ENCODE measurements around the gene HDGFL2. TPM values are rescaled to one million over a fixed set of nuclear protein-coding genes. Genes with fewer than 3 reads are reported as not detected.

HDGFL2 gene
- polyA plus RNA-seq, 1 experiment = 23.5 TPM

DNA sequence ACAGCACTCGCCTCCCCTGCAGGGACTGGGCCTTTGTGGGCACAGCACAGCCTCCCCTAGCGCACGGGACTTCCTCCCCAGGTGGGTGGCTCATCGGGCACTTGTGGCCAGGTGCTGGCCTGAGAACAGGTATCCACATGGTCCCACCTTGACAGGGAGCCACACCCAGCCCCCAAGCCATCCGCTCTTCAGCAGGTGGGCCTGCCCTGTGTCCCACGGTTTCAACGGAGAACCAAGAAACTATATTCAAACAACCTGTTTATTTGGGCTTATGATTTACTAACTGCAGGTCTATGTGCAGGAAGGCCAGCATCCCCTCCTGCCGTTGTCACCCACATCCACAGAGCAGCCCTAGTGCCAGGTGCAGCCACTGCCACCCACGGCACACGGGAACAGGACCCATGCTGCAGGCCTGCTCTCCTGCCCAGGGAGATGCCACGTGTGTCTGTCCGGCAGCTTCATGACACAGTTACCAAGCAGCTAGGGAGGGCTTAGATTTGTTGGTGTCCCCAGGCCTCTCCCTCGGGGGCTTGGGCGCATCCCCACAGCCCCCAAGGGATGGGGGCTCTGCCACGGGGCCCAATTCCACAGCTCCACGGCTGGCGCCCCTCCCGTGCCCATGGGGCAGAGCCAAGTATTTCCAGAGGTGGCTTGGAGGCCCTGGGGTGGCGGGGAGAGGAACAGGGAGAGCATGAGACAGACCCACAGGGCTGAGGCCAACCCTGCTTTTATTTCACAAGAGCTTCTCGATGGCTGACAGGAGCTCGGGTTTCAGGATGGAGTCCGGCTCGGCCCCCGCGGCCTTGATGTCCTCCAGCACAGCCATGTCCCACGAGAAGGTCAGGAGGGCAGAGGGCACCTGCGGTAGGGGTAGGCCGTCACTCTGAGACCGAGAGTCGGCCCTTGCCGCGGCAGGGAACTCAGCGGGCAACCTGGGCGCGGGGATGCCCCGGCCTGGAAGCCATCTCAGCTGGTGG lies 27.0 kb upstream of the HDGFL2 start:
- Histone ChIP-seq H3K9me3 (ENCODE audit: control insufficient read depth, insufficient read depth, low read length) (no peaks in the 10 kb centered on the region; the same call in 1 of the 2 replicates), H3K4me3 (ENCODE audit: low read depth, low read length) (no peak overlapping the region), H3K27me3 (ENCODE audit: control insufficient read depth, insufficient read depth, low read length) (no peaks in the 10 kb centered on the region), H3K27ac (ENCODE audit: low read depth, low read length) (no peak overlapping the region)
- TF ChIP-seq, protein P1, sequence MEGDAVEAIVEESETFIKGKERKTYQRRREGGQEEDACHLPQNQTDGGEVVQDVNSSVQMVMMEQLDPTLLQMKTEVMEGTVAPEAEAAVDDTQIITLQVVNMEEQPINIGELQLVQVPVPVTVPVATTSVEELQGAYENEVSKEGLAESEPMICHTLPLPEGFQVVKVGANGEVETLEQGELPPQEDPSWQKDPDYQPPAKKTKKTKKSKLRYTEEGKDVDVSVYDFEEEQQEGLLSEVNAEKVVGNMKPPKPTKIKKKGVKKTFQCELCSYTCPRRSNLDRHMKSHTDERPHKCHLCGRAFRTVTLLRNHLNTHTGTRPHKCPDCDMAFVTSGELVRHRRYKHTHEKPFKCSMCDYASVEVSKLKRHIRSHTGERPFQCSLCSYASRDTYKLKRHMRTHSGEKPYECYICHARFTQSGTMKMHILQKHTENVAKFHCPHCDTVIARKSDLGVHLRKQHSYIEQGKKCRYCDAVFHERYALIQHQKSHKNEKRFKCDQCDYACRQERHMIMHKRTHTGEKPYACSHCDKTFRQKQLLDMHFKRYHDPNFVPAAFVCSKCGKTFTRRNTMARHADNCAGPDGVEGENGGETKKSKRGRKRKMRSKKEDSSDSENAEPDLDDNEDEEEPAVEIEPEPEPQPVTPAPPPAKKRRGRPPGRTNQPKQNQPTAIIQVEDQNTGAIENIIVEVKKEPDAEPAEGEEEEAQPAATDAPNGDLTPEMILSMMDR (IDR thresholded peaks at IDR 0.05; ENCODE audit: low read depth, low read length) = no peak
- POLR2A ChIA-PET = interaction anchor here (0.6 to 2.3 kb wide), 3 partner anchors 10 to 33 kb away, joined by 3 to 17 read pairs (median 4); no protein-coding TSS in a partner anchor
- no peak for DNase-seq (ENCODE audit: low read depth, low spot score)
- CTCF ChIA-PET = no interaction called here

DNA sequence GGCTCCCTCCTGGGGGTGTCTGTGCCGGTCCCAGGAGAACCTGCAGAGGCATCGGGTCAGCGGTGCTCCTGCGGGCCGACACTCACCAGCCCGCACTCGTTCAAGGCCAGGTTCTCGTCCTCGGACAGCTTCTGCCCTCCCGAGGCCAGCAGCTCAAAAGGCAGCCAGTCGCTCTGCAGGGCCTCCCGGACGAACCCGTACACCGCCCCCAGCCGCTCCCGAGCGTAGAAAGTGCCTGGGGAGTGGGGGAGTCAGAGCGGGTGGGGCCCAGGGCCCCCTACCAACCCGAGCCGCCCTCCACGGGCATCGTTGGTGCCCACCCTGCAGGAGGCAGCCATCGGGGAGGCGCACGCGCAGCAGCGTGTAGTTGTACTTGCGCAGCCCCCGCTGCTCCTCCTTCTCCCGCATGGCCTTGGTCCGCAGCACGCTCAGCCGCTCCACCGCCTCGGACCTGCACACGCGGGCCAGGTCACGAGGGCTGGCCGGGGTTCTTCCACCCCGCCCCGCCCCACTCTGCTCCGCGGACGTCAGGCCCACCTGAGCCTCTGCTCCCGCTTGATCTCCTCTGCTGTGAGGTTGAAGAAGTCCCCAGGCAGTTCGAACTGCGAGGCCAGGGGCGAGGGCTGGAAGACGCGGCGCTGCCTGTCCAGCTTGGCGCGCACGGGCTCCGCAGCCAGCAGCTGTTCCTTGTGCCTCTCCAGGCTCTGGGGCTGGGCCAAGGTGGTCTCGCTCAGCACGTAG lies 26.0 kb upstream of the HDGFL2 start:
- H3K27ac ChIP-seq (ENCODE audit: low read depth, low read length) = no peak overlapping the region
- CTCF ChIA-PET = no interaction called here

DNA sequence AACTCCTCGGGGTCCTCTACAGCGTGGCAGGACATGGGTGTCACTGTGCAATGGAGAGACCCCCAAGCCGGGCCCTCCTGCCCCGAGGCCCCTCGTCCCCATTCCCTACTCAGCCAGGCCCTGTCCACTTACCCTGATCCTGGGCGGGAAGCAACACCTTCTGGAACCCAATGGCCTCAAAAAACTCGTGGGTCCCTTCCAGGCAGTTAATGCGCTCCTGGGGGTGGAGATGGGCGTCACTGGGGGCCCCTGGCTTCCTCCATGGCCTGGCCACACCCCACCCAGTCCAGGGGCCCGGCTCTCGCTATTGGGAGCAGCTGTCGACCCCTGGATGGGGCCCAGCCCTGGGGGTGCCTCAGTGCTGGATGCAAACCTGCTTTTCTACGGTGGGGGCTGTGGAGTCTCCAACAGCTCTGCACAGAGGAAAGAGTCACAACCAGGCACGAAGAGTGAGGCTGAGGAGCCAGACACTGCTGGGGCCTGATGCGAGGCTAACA lies 25.3 kb upstream of the HDGFL2 start:
- ChIA-PET CTCF (no interaction called here), POLR2A (no interaction called here)
- Histone ChIP-seq H3K9me3 (ENCODE audit: control insufficient read depth, insufficient read depth, low read length) (no peaks in the 10 kb centered on the region; the same call in 1 of the 2 replicates), H3K27ac (ENCODE audit: low read depth, low read length) (no peak overlapping the region), H3K27me3 (ENCODE audit: control insufficient read depth, insufficient read depth, low read length) (no peaks in the 10 kb centered on the region), H3K4me3 (ENCODE audit: low read depth, low read length) (no peak overlapping the region)
- TF ChIP-seq, protein P1 (IDR thresholded peaks at IDR 0.05; ENCODE audit: low read depth, low read length) = no peak
- DNase-seq (ENCODE audit: low read depth, low spot score) = no peak

More for the DNA sequence above, 26.0 kb upstream of the HDGFL2 start:
- H3K9me3 ChIP-seq (ENCODE audit: control insufficient read depth, insufficient read depth, low read length) = no peaks in the 10 kb centered on the region; the same call in 1 of the 2 replicates
- POLR2A ChIA-PET = interaction anchor here (0.6 to 2.3 kb wide), 2 partner anchors 9 to 34 kb away, joined by 3 to 17 read pairs; no protein-coding TSS in a partner anchor
- no peak overlapping the region for H3K4me3 ChIP-seq (ENCODE audit: low read depth, low read length)
- no peak for DNase-seq (ENCODE audit: low read depth, low spot score)
- TF ChIP-seq, protein P1 (IDR thresholded peaks at IDR 0.05; ENCODE audit: low read depth, low read length) = no peak
- H3K27me3 ChIP-seq (ENCODE audit: control insufficient read depth, insufficient read depth, low read length) = no peaks in the 10 kb centered on the region

DNA sequence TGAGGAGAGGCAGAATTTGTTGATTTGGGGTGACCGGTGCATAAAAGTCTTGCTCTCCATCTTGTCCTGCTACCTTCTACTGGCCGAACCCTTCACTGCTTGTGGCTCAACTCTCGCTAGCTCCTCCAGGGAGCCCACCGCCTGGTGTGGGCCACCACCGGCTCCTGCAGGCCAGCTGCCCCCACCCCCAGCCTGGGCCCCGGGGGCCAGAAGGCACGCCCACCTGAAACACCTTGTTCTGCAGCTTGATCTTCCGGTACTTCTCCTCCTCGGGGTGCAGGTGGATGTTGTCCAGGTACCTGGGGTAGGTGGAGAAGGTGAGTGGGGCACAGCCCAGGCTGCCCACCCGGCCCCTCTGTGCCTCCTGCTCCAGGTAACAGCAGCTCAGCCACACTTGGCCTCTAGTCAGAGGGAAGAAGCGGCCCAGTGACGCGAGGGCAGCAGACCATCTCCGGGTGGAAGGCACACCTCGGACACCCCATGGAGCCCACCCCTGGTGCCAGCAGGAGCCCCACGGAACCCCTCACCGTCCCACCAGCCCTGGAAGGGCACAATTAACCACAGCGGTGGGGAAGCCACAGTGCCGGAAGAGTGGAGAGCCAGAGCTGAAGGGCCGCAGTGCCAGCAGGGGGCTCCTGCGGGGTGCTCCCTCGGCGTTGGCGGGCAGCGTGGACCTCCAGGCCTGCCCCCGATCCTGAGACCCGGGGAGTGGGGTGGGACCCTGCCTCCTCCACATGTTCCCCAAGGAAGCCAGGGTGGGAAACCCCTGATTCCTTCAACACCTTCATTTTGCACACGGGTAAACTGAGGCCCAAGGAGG lies 24.6 kb upstream of the HDGFL2 start:
- TF ChIP-seq, protein P1 (IDR thresholded peaks at IDR 0.05; ENCODE audit: low read depth, low read length) = no peak
- POLR2A ChIA-PET = no interaction called here
- Histone ChIP-seq H3K27ac (ENCODE audit: low read depth, low read length) (no peak overlapping the region), H3K27me3 (ENCODE audit: control insufficient read depth, insufficient read depth, low read length) (no peaks in the 10 kb centered on the region), H3K4me3 (ENCODE audit: low read depth, low read length) (no peak overlapping the region), H3K9me3 (ENCODE audit: control insufficient read depth, insufficient read depth, low read length) (no peaks in the 10 kb centered on the region; the same call in 1 of the 2 replicates)
- no peak for DNase-seq (ENCODE audit: low read depth, low spot score)
- CTCF ChIA-PET = interaction anchor here (1.0 kb wide), 1 partner anchor 33 kb away, joined by 3 read pairs; no protein-coding TSS in a partner anchor

All from AG04450 (cell line).